Measurements from ENCODE around the gene COL25A1.
"Not testable (repeated sequence)": the region's sequence is repeated elsewhere in the genome, so short reads cannot be mapped to it uniquely, and the experiment has no call there.

Gene COL25A1

GRCh38 chr4:109166586-109166985 is 135.9 kb downstream of the COL25A1 start:
- DNase-seq, result no peak

GRCh38 chr4:109166126-109166525 is 136.3 kb downstream of the COL25A1 start:
- no peak for DNase-seq

- DNase-seq, result no peak
Observed at GRCh38 chr4:109164011-109164410, 138.4 kb downstream of the COL25A1 start.

- DNase-seq, result no peak
Observed at GRCh38 chr4:109163493-109163892, 139.0 kb downstream of the COL25A1 start.

- no peak for DNase-seq
Observed at GRCh38 chr4:109162759-109163158, 139.7 kb downstream of the COL25A1 start.

GRCh38 chr4:109160494-109160893 is 142.0 kb downstream of the COL25A1 start:
- DNase-seq, result no peak

- DNase-seq, result no peak
Observed at GRCh38 chr4:109157696-109158095, 144.8 kb downstream of the COL25A1 start.

GRCh38 chr4:109157205-109157604 is 145.3 kb downstream of the COL25A1 start:
- no peak for DNase-seq

- DNase-seq, result no peak
Observed at GRCh38 chr4:109156356-109156755, 146.1 kb downstream of the COL25A1 start.

GRCh38 chr4:109155682-109156283 is 146.7 kb downstream of the COL25A1 start:
- peak in 2 of 3 experiments; percentile 37 to 61 for DNase-seq

- DNase-seq, result no peak
Observed at GRCh38 chr4:109155084-109155483, 147.4 kb downstream of the COL25A1 start.

- DNase-seq, result no peak
Observed at GRCh38 chr4:109154424-109154823, 148.0 kb downstream of the COL25A1 start.

- no peak for DNase-seq
Observed at GRCh38 chr4:109149836-109150235, 152.6 kb downstream of the COL25A1 start.

- DNase-seq, result no peak
Observed at GRCh38 chr4:109148577-109149075, 153.8 kb downstream of the COL25A1 start.

- no peak for DNase-seq
Observed at GRCh38 chr4:109147135-109147534, 155.3 kb downstream of the COL25A1 start.

GRCh38 chr4:109146499-109146898 is 156.0 kb downstream of the COL25A1 start:
- no peak for DNase-seq

- not testable (repeated sequence) for DNase-seq
Observed at GRCh38 chr4:109138125-109138524, 164.3 kb downstream of the COL25A1 start.

GRCh38 chr4:109134921-109135320 is 167.5 kb downstream of the COL25A1 start:
- DNase-seq, result no peak

GRCh38 chr4:109134268-109134667 is 168.2 kb downstream of the COL25A1 start:
- DNase-seq, result no peak

GRCh38 chr4:109131559-109131958 is 170.9 kb downstream of the COL25A1 start:
- no peak for DNase-seq

- no peak for DNase-seq
Observed at GRCh38 chr4:109128589-109128988, 173.9 kb downstream of the COL25A1 start.

- DNase-seq, result no peak
Observed at GRCh38 chr4:109127866-109128265, 174.6 kb downstream of the COL25A1 start.

GRCh38 chr4:109126856-109127255 is 175.6 kb downstream of the COL25A1 start:
- no peak for DNase-seq

GRCh38 chr4:109125084-109125483 is 177.4 kb downstream of the COL25A1 start:
- peak in 1 of 3 experiments; percentile 15 for DNase-seq

GRCh38 chr4:109123951-109124350 is 178.5 kb downstream of the COL25A1 start:
- DNase-seq, result no peak
